ENCODE data around the gene TNS3.

The TNS3 gene

GRCh38 chr7:47438411-47439029 lies 143.4 kb downstream of the TNS3 start:
- H3K79me2 ChIP-seq (ENCODE audit: low read length): peaks cover 93% of the 10 kb centered on the region
- H2AFZ ChIP-seq (ENCODE audit: low read length): no peak overlapping the region
- no peaks in the 10 kb centered on the region; the same call in 1 of the 2 replicates for H3F3A ChIP-seq (ENCODE audit: insufficient read depth, low read length)
- H3K4me3 ChIP-seq (ENCODE audit: low read length): no peak overlapping the region
- peaks cover 37% of the 10 kb centered on the region for H4K20me1 ChIP-seq (ENCODE audit: insufficient read depth, low read length)
- H3K27me3 ChIP-seq (replicated peaks; ENCODE audit: insufficient read depth, low read length): no peaks in the 10 kb centered on the region
- H3K4me1 ChIP-seq (ENCODE audit: low read length): no peaks in the 10 kb centered on the region
- H3K9ac ChIP-seq (ENCODE audit: low read length): no peak overlapping the region
- TF ChIP-seq EZH2 (optimal IDR thresholded peaks at IDR 0.05; ENCODE audit: low read depth, low read length) (no peak), EZH2phosphoT487 (IDR thresholded peaks at IDR 0.05; ENCODE audit: low read length) (no peak), CTCF (IDR thresholded peaks at IDR 0.05; ENCODE audit: low read length) (no peak)
- no peak overlapping the region for H3K4me2 ChIP-seq (ENCODE audit: low read depth, low read length)
- DNase-seq: no peak
- 0 out of 2 replicates have a peak, but pooled peaks cover 25% of the 10 kb centered on the region for H3K36me3 ChIP-seq (replicated peaks; ENCODE audit: insufficient read depth, low read length)
- no peak overlapping the region for H3K27ac ChIP-seq (ENCODE audit: low read length)
- H3K9me2 ChIP-seq (replicated peaks; ENCODE audit: insufficient read depth, low read length): no peaks in the 10 kb centered on the region
- no peaks in the 10 kb centered on the region for H3K9me3 ChIP-seq (replicated peaks; ENCODE audit: insufficient read depth, low read length)

GRCh38 chr7:47435889-47436312 lies 146.0 kb downstream of the TNS3 start:
- peaks cover 16% of the 10 kb centered on the region for H4K20me1 ChIP-seq (ENCODE audit: insufficient read depth, low read length)
- no peak for TF ChIP-seq EZH2phosphoT487 (IDR thresholded peaks at IDR 0.05; ENCODE audit: low read length)
- peak; percentile 16 for TF ChIP-seq CTCF (IDR thresholded peaks at IDR 0.05; ENCODE audit: low read length)
- no peaks in the 10 kb centered on the region for H3K9me2 ChIP-seq (replicated peaks; ENCODE audit: insufficient read depth, low read length)

GRCh38 chr7:47433564-47433895 lies 148.4 kb downstream of the TNS3 start:
- H3K9me2 ChIP-seq (replicated peaks; ENCODE audit: insufficient read depth, low read length): no peaks in the 10 kb centered on the region
- no peaks in the 10 kb centered on the region for H3K4me1 ChIP-seq (ENCODE audit: low read length)
- no peaks in the 10 kb centered on the region for H3K9me3 ChIP-seq (replicated peaks; ENCODE audit: insufficient read depth, low read length)
- no peak overlapping the region for H3K27ac ChIP-seq (ENCODE audit: low read length)
- H3K79me2 ChIP-seq (ENCODE audit: low read length): peaks cover 91% of the 10 kb centered on the region
- TF ChIP-seq CTCF (IDR thresholded peaks at IDR 0.05; ENCODE audit: low read length) (no peak), EZH2phosphoT487 (IDR thresholded peaks at IDR 0.05; ENCODE audit: low read length) (no peak)
- no peaks in the 10 kb centered on the region for H3K27me3 ChIP-seq (replicated peaks; ENCODE audit: insufficient read depth, low read length)
- H3K36me3 ChIP-seq (replicated peaks; ENCODE audit: insufficient read depth, low read length): peaks cover 26% of the 10 kb centered on the region; the same call in 1 of the 2 replicates
- H3K9ac ChIP-seq (ENCODE audit: low read length): no peak overlapping the region
- H2AFZ ChIP-seq (ENCODE audit: low read length): no peak overlapping the region
- no peak overlapping the region for H3K4me3 ChIP-seq (ENCODE audit: low read length)
- H3F3A ChIP-seq (ENCODE audit: insufficient read depth, low read length): no peaks in the 10 kb centered on the region
- no peak overlapping the region for H3K4me2 ChIP-seq (ENCODE audit: low read depth, low read length)
- DNase-seq: no peak
- peaks cover 5% of the 10 kb centered on the region for H4K20me1 ChIP-seq (ENCODE audit: insufficient read depth, low read length)

More at GRCh38 chr7:47435889-47436312, 146.0 kb downstream of the TNS3 start:
- H3K9me3 ChIP-seq (replicated peaks; ENCODE audit: insufficient read depth, low read length): no peaks in the 10 kb centered on the region
- H3K4me1 ChIP-seq (ENCODE audit: low read length): no peaks in the 10 kb centered on the region
- H3F3A ChIP-seq (ENCODE audit: insufficient read depth, low read length): no peaks in the 10 kb centered on the region; the same call in 1 of the 2 replicates
- DNase-seq: no peak
- H3K4me3 ChIP-seq (ENCODE audit: low read length): no peak overlapping the region
- peaks cover 33% of the 10 kb centered on the region; the same call in 1 of the 2 replicates for H3K36me3 ChIP-seq (replicated peaks; ENCODE audit: insufficient read depth, low read length)
- no peak overlapping the region for H2AFZ ChIP-seq (ENCODE audit: low read length)
- no peak overlapping the region for H3K4me2 ChIP-seq (ENCODE audit: low read depth, low read length)
- H3K27me3 ChIP-seq (replicated peaks; ENCODE audit: insufficient read depth, low read length): no peaks in the 10 kb centered on the region
- H3K27ac ChIP-seq (ENCODE audit: low read length): no peak overlapping the region
- no peak overlapping the region for H3K9ac ChIP-seq (ENCODE audit: low read length)
- H3K79me2 ChIP-seq (ENCODE audit: low read length): peaks cover 93% of the 10 kb centered on the region
